Stimulated activated CD4-positive, alpha-beta T cell treated with anti-CD3 and anti-CD28 coated beads, Interleukin-2, amount 100 ng/mL, for 4 hours (primary cell): ENCODE results near the gene C11orf21.

Source experiments
- DNase-seq: peaks from one replicate; pipeline ENCODE4 v3.0.0-alpha.2; 2020; ENCODE audit warnings: low read depth

C11orf21 gene

GRCh38 chr11:2308713-2309112 lies 7.0 kb upstream of the C11orf21 start:
- no peak for DNase-seq

GRCh38 chr11:2307501-2308331 lies 6.0 kb upstream of the C11orf21 start:
- no peak for DNase-seq

- DNase-seq = no peak
Measured at GRCh38 chr11:2306877-2307500, 5.3 kb upstream of the C11orf21 start.

- no peak for DNase-seq
Measured at GRCh38 chr11:2306452-2306823, 4.7 kb upstream of the C11orf21 start.

GRCh38 chr11:2305788-2306451 lies 4.2 kb upstream of the C11orf21 start:
- no peak for DNase-seq

- DNase-seq = peak; percentile 68
Measured at GRCh38 chr11:2305140-2305778, 3.5 kb upstream of the C11orf21 start.

GRCh38 chr11:2304506-2305139 lies 2.9 kb upstream of the C11orf21 start:
- no peak for DNase-seq

GRCh38 chr11:2303627-2304505 lies 2.1 kb upstream of the C11orf21 start:
- no peak for DNase-seq

GRCh38 chr11:2302896-2303626 lies 1.3 kb upstream of the C11orf21 start:
- DNase-seq = no peak

- DNase-seq = no peak
Measured at GRCh38 chr11:2302306-2302895, 683 bp upstream of the C11orf21 start.

- DNase-seq = no peak
Measured at GRCh38 chr11:2300936-2301630, 635 bp downstream of the C11orf21 start.

GRCh38 chr11:2300290-2300935 lies 1.3 kb downstream of the C11orf21 start:
- DNase-seq = no peak

- DNase-seq = no peak
Measured at GRCh38 chr11:2299773-2300172, 1.9 kb downstream of the C11orf21 start.

GRCh38 chr11:2298795-2299761 lies 2.6 kb downstream of the C11orf21 start:
- DNase-seq = no peak

- DNase-seq = no peak
Measured at GRCh38 chr11:2298131-2298794, 3.5 kb downstream of the C11orf21 start.

GRCh38 chr11:2297623-2298030 lies 4.1 kb downstream of the C11orf21 start:
- DNase-seq = no peak
